Jurkat, Clone E6-1 (cell line): ENCODE data around the gene LPP.

ENCODE experiments used
- DNase-seq: peaks from one replicate; pipeline ENCODE4 v3.0.0-alpha.2; 2011; ENCODE audit warnings: low read depth, low spot score
- H3K4me3 ChIP-seq: 2 replicates; pipeline ENCODE4 v1.5.1; 2011; ENCODE audit warnings: mild to moderate bottlenecking, low read length, control low read depth, moderate library complexity

LPP gene

GRCh38 chr3:188259596-188259995, 105.6 kb downstream of the LPP start:
- H3K4me3 ChIP-seq: no peak overlapping the region
- no peak for DNase-seq

- DNase-seq: no peak
- no peak overlapping the region for H3K4me3 ChIP-seq
Observed at GRCh38 chr3:188261011-188261410, 107.1 kb downstream of the LPP start.

- no peak overlapping the region for H3K4me3 ChIP-seq
- DNase-seq: no peak
Observed at GRCh38 chr3:188262488-188262887, 108.5 kb downstream of the LPP start.

- DNase-seq: no peak
- H3K4me3 ChIP-seq: no peak overlapping the region
Observed at GRCh38 chr3:188262913-188263683, 109.1 kb downstream of the LPP start.

GRCh38 chr3:188264226-188265207, 110.6 kb downstream of the LPP start:
- H3K4me3 ChIP-seq: no peak overlapping the region
- DNase-seq: no peak

GRCh38 chr3:188266562-188267274, 112.8 kb downstream of the LPP start:
- H3K4me3 ChIP-seq: no peak overlapping the region
- no peak for DNase-seq

GRCh38 chr3:188267790-188268335, 113.9 kb downstream of the LPP start:
- H3K4me3 ChIP-seq: no peak overlapping the region
- DNase-seq: no peak

GRCh38 chr3:188268336-188268735, 114.4 kb downstream of the LPP start:
- DNase-seq: peak; percentile 3

GRCh38 chr3:188269040-188269439, 115.1 kb downstream of the LPP start:
- no peak overlapping the region for H3K4me3 ChIP-seq
- no peak for DNase-seq

More at GRCh38 chr3:188268336-188268735, 114.4 kb downstream of the LPP start:
- H3K4me3 ChIP-seq: no peak overlapping the region

- no peak for DNase-seq
- no peak overlapping the region for H3K4me3 ChIP-seq
Observed at GRCh38 chr3:188270423-188270972, 116.5 kb downstream of the LPP start.

- no peak for DNase-seq
- H3K4me3 ChIP-seq: no peak overlapping the region
Observed at GRCh38 chr3:188271226-188271914, 117.4 kb downstream of the LPP start.

GRCh38 chr3:188272481-188273372, 118.8 kb downstream of the LPP start:
- no peak overlapping the region for H3K4me3 ChIP-seq

GRCh38 chr3:188274249-188274915, 120.4 kb downstream of the LPP start:
- no peak for DNase-seq
- H3K4me3 ChIP-seq: no peak overlapping the region

More at GRCh38 chr3:188272481-188273372, 118.8 kb downstream of the LPP start:
- DNase-seq: no peak

GRCh38 chr3:188276375-188276774, 122.4 kb downstream of the LPP start:
- H3K4me3 ChIP-seq: no peak overlapping the region
- DNase-seq: no peak

GRCh38 chr3:188278717-188279324, 124.9 kb downstream of the LPP start:
- no peak overlapping the region for H3K4me3 ChIP-seq
- DNase-seq: no peak

- no peak for DNase-seq
- H3K4me3 ChIP-seq: no peak overlapping the region
Observed at GRCh38 chr3:188279502-188280335, 125.8 kb downstream of the LPP start.
